Right lobe of liver (tissue), 6 donors: ENCODE measurements around the gene DLGAP4. TPM values are rescaled to one million over a fixed set of nuclear protein-coding genes. Genes with fewer than 3 reads are reported as not detected.

ENCODE experiments used
- ATAC-seq, 4 donors: fragments of 200-7000 bp; cut with Tn5 transposase; one replicate each; pipeline ENCODE4 v1.9.1; 2020; ENCODE audit warnings: mild to moderate bottlenecking in 4 of 4, moderate library complexity in 4 of 4
- DNase-seq, 3 donors: peaks; one replicate each; pipeline ENCODE4 v3.0.0-alpha.2; 2020
- H3K27ac ChIP-seq, 3 donors: fragments of 200-600 bp; one replicate each; pipeline ENCODE4 v1.8.0; 2022
- H3K27me3 ChIP-seq, 2 donors: fragments of 200-600 bp; one replicate each; pipeline ENCODE4 v1.8.0; 2022
- H3K36me3 ChIP-seq, 4 donors: fragments of 200-600 bp; sonication (generic) in 1 of 4; one replicate each; pipeline versions ENCODE4 v1.5.1 to v1.8.0; 2017 to 2022; ENCODE audit warnings: control low read depth in 1 of 4
- H3K4me1 ChIP-seq, 4 donors: fragments of 200-600 bp; sonication (generic) in 1 of 4; one replicate each; pipeline versions ENCODE4 v1.5.1 to v1.8.0; 2017 to 2022; ENCODE audit warnings: control low read depth in 1 of 4
- H3K4me3 ChIP-seq, 3 donors: fragments of 200-600 bp; one replicate each; pipeline ENCODE4 v1.8.0; 2022
- H3K9me3 ChIP-seq, 4 donors: fragments of 200-600 bp; sonication (generic) in 1 of 4; one replicate each; pipeline versions ENCODE4 v1.5.1 to v1.8.0; 2017 to 2022; ENCODE audit warnings: control low read depth in 1 of 4
- POLR2A ChIP-seq: fragments of 450-650 bp; IDR thresholded peaks from one replicate; pipeline ENCODE4 v1.6.1; 2017; ENCODE audit warnings: antibody characterized with exemption, mild to moderate bottlenecking
- WGBS: methylation state at CpG from one replicate; pipeline ENCODE4 v1.1.6; 2018; ENCODE audit warnings: low coverage, low lambda C conversion rate; ENCODE audit not compliant: insufficient coverage; ENCODE audit errors: missing lambda C conversion rate; 5-methylcytosine and 5-hydroxymethylcytosine counted together
- intact Hi-C, 2 donors: fragments of 100-400 bp; cut with DNase I; formaldehyde crosslinking; loops; one replicate each; pipeline versions ENCODE4 v1.11.2 to v1.14.1; 2022
- total RNA-seq, 6 experiments: library from RNA; depleted of rRNA in 2 of 6; stranded (reverse); fragments of >200 nt in 2 of 6; fragmentation: NEBNext Ultra II Directional in 3 of 6; extraction: Animal tissue kit (Norgen Biotek cat#: 25700) in 3 of 6; gene quantifications; one replicate each; pipeline versions ENCODE4 v1.1.0 to v1.2.4, GENCODE V29; 2016 to 2023
- TF ChIP-seq, protein P1 (sequence below), 4 donors: fragments of 200-600 bp in 3 of 4; fragments of 450-650 bp in 1 of 4; IDR thresholded peaks; one replicate each; pipeline versions ENCODE4 v1.5.1 to v1.8.0; 2016 to 2022; ENCODE audit warnings: antibody characterized with exemption in 4 of 4, mild to moderate bottlenecking in 2 of 4
- donor health status: DM: no; HTN: yes; CAD: no.
- donor health status: DM: no; HTN: no; CAD: no.
- donor health status: DM: no; HTN: no; CAD: no.
- donor health status: DM: no; HTN: yes; CAD: no.
- donor health status: DM: no; HTN: yes; CAD: no.

The DLGAP4 gene
- total RNA-seq, 6 experiments from 2014 or later = 15.5 to 35.1 (median 23.2) TPM

DNA sequence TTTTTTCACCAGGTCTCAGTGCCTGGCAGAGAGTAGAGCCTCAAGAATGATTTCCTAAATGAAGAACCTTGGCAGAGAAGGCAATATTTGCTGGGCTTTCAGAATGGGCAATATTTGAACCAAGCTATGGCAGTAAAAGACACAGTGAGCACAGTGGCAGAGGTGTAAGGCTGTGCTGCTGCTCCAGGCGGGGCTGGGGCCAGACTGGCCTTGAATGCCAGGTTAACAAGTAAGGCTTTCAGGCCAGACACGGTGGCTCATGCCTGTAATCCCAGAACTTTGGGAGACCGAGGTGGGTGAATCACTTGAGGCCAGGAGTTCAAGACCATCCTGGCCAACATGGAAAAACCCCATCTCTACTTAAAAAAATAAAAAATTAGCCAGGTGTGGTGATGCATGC, 226.7 kb downstream of the DLGAP4 start:
- Histone ChIP-seq H3K27me3 (no peaks in the 10 kb centered on the region), H3K9me3 (no peaks in the 10 kb centered on the region), H3K4me3 (no peak overlapping the region), H3K36me3 (peaks cover 0 to under 1% (median under 1%) of the 10 kb centered on the region in 4 donors), H3K4me1 (no peaks in the 10 kb centered on the region), H3K27ac (no peak overlapping the region)
- intact Hi-C loops = no loop called here
- ATAC-seq (no peak), DNase-seq (no peak)
- 90% methylated on average over 3 of the region's 3 CpGs for WGBS
- TF ChIP-seq POLR2A = no peak
- TF ChIP-seq, protein P1, sequence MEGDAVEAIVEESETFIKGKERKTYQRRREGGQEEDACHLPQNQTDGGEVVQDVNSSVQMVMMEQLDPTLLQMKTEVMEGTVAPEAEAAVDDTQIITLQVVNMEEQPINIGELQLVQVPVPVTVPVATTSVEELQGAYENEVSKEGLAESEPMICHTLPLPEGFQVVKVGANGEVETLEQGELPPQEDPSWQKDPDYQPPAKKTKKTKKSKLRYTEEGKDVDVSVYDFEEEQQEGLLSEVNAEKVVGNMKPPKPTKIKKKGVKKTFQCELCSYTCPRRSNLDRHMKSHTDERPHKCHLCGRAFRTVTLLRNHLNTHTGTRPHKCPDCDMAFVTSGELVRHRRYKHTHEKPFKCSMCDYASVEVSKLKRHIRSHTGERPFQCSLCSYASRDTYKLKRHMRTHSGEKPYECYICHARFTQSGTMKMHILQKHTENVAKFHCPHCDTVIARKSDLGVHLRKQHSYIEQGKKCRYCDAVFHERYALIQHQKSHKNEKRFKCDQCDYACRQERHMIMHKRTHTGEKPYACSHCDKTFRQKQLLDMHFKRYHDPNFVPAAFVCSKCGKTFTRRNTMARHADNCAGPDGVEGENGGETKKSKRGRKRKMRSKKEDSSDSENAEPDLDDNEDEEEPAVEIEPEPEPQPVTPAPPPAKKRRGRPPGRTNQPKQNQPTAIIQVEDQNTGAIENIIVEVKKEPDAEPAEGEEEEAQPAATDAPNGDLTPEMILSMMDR (IDR thresholded peaks at IDR 0.05) = no peak

DNA sequence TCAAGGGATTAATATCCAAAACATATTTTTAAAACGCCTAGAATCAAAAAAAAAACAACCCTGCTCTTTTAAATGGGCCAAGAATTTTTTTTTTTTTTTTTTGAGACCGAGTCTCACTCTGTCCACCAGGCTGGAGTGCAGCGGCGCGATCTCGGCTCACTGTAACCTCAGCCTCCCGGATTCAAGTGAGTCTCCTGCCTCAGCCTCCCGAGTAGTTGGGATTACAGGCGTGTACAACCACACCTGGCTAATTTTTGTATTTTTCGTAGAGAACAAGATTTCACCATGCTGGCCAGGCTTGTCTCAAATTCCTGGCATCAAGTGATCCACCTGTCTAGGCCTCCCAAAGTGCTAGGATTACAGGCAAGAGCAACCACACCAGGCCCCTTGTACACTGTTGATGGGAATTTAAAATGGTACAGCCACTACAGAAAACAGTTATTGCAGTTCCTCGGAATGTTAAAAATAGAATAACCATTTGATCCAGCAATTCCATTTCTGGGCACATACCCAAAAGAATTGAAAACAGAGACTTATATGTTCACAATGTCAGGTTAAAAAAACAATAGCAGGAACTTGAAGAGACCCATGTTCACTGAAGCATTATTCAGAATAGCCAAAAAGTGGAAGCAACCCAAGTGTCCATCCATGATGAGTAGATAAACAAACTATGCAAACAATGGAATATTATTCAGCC, 232.0 kb downstream of the DLGAP4 start:
- intact Hi-C loops = no loop called here
- ATAC-seq (no peak), DNase-seq (no peak)
- no peaks in the 10 kb centered on the region for H3K9me3 ChIP-seq
- H3K4me3 ChIP-seq = no peak overlapping the region
- no peaks in the 10 kb centered on the region for H3K36me3 ChIP-seq
- TF ChIP-seq, protein P1 (IDR thresholded peaks at IDR 0.05) = no peak
- no peak for TF ChIP-seq POLR2A
- H3K4me1 ChIP-seq = no peaks in the 10 kb centered on the region
- H3K27me3 ChIP-seq = no peaks in the 10 kb centered on the region
- 82% methylated on average over 11 of the region's 11 CpGs for WGBS
- no peak overlapping the region for H3K27ac ChIP-seq

DNA sequence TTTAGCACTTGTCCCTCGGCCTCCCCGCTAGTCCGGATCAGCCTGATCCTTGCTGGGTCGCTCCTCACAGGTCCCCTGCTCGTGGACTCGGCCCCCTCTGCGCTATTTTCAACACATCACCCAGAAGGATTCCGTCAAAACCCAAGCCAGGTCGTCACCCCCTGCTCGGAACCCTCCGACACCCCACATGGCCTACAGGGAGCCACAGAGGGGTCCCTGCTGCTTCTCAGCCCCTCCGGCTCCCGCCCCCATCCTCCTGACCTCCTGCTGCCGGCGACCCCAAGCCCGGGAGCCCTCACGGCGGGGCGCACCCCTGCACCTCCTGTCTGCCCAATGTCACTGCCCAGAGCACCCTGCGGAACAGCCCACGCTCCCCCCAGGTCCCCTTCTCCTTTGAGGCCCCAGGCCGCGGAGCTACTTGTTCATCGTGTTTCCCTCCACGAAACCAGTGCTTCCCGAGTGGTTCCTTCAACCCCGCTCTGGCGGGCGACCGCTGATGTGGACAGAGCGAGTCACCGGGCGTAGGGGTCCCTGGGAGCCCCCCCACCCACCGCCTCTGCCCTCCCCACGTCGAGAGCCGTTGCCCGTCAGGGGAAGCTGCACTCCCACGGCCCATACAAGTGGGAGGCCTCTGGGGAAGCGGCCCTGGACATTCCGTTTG, 234.5 kb downstream of the DLGAP4 start:
- Histone ChIP-seq H3K4me3 (peak overlapping the region; percentile 36 to 44 (median 41)), H3K4me1 (no peaks in the 10 kb centered on the region), H3K27ac (peak overlapping the region; percentile 15 to 57 (median 33)), H3K36me3 (no peaks in the 10 kb centered on the region), H3K9me3 (no peaks in the 10 kb centered on the region), H3K27me3 (no peaks in the 10 kb centered on the region)
- WGBS = 58% methylated on average over 15 of the region's 41 CpGs
- intact Hi-C loops = no loop called here
- TF ChIP-seq, protein P1 (IDR thresholded peaks at IDR 0.05) = no peak
- TF ChIP-seq POLR2A = no peak
- ATAC-seq (no peak), DNase-seq (no peak)

DNA sequence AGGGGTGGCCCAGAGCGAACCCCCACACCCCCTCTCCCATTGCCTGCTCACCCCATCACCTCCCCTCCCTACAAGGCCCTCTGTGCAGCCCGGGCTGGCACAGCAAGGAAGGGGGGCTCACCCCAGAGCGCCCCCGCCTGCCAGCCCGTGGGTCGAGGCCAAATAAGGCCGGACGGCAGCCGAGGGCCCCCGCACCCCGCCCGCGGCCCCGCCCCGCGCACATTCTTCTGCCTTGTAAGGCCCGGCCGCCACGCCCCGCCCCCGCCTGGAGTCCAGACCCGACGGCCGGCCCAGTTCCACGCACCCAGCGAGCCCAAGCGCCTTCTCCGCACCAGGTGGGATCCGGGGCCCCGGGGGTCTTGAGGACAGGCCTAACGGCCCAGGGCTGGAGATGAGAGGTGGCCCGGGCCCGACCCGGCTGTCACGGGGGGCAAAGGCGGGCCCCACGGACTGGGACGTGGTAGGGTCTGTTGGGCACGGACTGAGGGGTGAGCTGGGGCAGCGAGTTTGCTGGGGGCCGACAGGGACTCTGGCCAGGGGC, 235.2 kb downstream of the DLGAP4 start, which contains the start of gene MYL9:
MYL9 (plus strand) TSS at position 293 of the 541 bp plus-strand sequence. CDS start 3,366 bp downstream, outside the sequence.
- no peak for TF ChIP-seq POLR2A
- TF ChIP-seq, protein P1 (IDR thresholded peaks at IDR 0.05) = no peak
- peak; percentile 62 to 72 (median 70) for ATAC-seq
- no peaks in the 10 kb centered on the region for H3K27me3 ChIP-seq
- H3K4me1 ChIP-seq = no peaks in the 10 kb centered on the region
- no peaks in the 10 kb centered on the region for H3K36me3 ChIP-seq
- H3K9me3 ChIP-seq = no peaks in the 10 kb centered on the region
- peak within 1 kb of the TSS; percentile 26 to 81 (median 57) for H3K27ac ChIP-seq
- DNase-seq = peak; percentile 67 to 78 (median 77)
- 17% methylated on average over 7 of the region's 41 CpGs for WGBS
- peak within 1 kb of the TSS; percentile 36 to 44 (median 41) for H3K4me3 ChIP-seq
- intact Hi-C loops = no loop called here
